Fibroblast of pulmonary artery (primary cell): Measurements from ENCODE around the gene FHDC1.
A peak's percentile ranks its signal among the peaks of the same experiment; 100 is the strongest.

Experiments used
- DNase-seq: peaks from one replicate; pipeline ENCODE4 v3.0.0-alpha.2; 2010; ENCODE audit warnings: low read depth
- H3K4me3 ChIP-seq: replicated peaks from 2 replicates; pipeline ENCODE4 v1.5.1; 2011; ENCODE audit warnings: low read depth, mild to moderate bottlenecking, control low read depth, low read length, moderate library complexity
- TF ChIP-seq, protein P1 (sequence below): IDR thresholded peaks from 2 replicates; pipeline ENCODE4 v1.5.1; 2011; ENCODE audit warnings: mild to moderate bottlenecking, control low read depth, low read length, inconsistent platforms; ENCODE audit errors: missing control alignments

The FHDC1 gene

DNA sequence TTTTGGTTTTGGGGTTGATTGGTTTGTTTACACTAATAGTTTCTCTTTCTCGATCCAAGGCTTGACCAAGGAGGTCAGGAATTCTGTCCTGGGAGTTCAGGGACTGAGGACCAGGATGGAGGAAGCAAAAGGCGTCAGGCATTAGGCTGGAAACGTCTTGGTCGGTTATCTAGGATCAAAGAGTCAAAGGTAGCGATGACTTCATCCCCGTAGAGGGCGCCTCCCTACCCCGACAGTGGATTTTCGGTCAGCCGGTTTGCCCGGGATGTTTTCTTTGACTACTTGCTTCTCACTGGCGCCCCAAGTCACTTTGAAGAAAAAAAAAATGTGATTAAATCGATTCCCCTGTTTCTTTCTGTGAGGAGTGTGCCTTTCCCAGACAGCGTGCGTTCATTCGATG lies 980 bp upstream of the FHDC1 start:
- TF ChIP-seq, protein P1, sequence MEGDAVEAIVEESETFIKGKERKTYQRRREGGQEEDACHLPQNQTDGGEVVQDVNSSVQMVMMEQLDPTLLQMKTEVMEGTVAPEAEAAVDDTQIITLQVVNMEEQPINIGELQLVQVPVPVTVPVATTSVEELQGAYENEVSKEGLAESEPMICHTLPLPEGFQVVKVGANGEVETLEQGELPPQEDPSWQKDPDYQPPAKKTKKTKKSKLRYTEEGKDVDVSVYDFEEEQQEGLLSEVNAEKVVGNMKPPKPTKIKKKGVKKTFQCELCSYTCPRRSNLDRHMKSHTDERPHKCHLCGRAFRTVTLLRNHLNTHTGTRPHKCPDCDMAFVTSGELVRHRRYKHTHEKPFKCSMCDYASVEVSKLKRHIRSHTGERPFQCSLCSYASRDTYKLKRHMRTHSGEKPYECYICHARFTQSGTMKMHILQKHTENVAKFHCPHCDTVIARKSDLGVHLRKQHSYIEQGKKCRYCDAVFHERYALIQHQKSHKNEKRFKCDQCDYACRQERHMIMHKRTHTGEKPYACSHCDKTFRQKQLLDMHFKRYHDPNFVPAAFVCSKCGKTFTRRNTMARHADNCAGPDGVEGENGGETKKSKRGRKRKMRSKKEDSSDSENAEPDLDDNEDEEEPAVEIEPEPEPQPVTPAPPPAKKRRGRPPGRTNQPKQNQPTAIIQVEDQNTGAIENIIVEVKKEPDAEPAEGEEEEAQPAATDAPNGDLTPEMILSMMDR, result no peak
- H3K4me3 ChIP-seq, result no peak overlapping the region
- DNase-seq, result no peak

DNA sequence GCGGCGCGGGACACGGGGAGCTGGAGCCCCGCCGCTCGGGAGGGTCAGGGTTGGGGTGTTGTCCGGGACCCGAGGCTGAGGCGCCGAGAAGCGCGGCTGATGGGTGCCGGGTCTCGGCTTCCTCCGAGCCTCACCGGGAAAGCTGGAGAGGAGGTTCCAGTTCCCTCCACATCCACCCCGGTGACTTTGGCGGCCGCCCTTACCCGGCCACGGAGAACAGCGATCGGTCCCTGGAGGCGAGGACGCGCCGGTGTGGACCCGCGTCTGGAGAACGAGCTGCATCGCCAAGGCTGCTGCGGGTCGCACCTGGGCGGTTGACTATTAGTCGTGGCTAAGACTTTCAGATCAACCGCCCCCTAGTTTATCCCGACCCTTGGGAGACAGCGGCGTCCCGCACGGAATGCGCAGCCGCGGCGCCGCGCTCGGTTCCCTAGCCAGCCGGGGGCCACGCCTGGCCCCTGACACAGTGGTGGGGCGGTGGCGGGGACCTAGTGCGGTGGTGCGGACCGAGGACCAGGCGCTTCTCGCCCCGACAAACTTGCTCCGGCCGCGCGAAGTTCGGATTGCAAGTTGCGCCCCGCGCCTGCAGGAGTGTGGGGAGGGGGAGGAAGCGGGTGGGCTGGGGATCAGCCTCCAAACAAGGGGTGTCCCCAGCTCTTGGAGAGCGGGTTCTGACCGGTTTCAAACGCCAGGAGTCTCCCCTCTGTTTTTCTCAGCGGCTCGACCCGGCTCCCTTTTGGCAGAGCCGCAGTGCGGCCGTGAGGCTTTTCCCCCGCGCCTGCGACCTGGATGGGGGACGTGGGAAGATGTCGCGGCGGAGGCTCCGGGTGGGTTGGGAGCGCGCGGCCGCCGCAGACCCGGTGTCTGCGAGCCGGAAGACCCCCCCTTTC lies 568 bp downstream of the FHDC1 start:
- H3K4me3 ChIP-seq, result peak overlapping the region; percentile 48
- no peak for DNase-seq
- TF ChIP-seq, protein P1, result no peak

DNA sequence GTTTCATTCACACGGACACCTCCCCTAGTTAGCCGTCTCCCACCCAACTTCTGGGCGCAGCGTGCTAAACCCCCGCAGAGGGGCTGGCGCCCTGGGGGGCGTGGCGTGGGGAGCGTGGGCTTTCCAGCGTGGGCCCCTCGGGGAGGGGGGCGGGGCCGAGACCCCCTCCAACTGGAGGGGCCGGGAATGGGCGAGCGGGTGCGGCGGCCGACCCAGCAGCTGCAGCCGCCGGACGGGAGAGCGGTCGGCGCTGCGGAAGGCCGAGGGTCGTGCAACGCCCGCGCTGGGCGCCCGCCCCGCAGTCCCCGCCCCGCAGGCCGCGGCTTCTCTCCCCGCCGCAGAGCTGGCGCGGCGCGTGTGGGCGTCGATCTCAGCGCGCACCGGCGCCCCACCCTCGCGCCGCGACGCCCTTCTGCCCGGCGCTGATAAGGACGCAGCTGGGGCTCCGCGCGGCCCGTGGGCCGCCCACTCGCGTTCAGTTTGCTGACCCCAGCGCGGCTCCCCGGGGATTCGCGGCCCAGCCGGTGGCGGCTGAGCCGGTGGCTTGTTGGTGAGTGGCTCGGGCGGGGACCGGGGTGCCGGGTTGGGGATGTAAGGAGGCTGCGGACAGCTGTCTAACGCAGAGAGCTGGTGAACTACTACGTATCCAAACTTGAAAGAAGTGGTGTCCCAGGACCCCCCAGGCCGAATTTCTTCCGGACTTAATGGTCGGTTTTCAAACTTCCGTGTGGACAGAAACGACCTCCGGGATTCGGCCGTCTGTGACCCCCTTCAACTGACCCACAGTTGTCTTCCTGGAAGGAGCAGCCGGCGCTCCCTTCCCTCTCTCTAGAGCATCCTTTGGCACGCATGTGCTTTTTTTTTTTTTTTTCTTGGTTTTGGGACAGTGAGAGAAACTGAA lies 1.5 kb downstream of the FHDC1 start:
- peak overlapping the region; percentile 48 for H3K4me3 ChIP-seq
- TF ChIP-seq, protein P1, result no peak
- DNase-seq, result no peak

DNA sequence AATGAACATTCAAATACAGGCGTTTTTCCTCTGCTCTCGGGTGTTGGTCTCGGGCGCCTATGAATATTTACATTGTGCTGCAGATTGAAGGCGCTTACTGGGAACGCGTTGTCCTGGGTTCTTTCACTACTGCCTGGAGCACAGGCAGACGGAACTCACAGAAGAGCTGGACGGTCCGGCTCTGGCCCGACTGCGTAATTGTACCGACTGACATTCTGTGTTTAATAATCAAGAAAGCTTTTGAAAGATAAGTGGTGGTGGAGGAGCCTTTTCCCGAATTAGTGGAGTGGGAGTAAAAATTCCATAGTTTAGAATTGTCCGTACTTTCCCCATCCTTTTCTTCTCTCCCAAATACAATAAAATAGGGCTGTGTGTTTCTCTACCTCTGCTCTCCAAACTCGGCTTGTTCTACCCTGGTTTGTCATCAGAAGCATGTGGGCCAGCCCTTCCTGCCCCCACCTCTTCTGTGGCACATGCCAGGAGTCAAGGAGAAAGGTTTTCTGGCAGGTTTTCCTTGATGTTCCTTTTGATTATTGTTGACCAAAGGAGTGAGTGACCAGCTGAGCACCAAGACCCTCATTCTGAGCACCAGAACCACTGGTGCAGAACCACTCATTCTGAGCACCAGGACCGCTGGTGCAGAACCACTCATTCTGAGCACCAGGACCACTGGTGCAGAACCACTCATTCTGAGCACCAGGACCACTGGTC lies 2.3 kb downstream of the FHDC1 start:
- peak overlapping the region; percentile 42 for H3K4me3 ChIP-seq
- TF ChIP-seq, protein P1, result no peak

DNA sequence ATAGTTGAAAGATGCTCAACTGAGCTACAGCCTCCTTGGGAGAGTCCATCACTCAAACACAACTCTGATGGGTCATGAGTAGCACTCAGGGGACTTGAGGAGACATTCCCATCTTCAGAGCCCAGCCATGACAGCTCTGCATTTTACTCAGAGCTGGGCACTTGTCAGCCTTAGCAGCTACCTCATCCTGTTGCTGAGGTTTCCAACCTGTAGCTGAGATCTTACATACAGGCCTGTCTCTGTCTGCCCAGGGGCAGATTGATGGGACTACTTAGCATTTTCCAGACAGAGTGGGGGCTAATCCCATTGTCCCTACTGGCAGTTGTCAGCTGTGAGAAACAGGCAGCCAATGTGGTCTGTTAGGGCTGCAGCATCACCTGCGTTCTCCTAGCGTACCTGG lies 3.5 kb downstream of the FHDC1 start:
- TF ChIP-seq, protein P1, result no peak
- no peak for DNase-seq
- H3K4me3 ChIP-seq, result no peak overlapping the region

More for the DNA sequence above, 2.3 kb downstream of the FHDC1 start:
- DNase-seq, result no peak

DNA sequence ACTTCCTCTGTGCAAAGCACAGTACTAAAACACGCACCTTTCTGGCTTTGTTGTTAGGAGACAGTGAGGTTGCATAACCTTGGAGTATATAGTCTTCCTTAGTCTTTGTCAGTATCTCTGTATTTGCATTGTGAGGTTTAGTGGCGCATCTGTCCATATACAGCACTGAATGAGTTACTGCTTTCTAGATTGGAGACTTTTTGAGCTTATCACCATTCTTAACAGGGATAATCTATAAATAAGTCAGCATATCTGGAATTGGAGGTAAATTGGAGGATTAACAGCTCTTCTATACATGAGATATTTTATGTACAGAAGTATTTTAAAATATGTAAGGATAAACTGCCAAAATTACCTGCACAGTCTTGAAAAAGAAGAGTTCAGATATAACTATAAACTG lies 4.3 kb downstream of the FHDC1 start:
- H3K4me3 ChIP-seq, result no peak overlapping the region
- TF ChIP-seq, protein P1, result no peak
- DNase-seq, result no peak
